Activated naive CD4-positive, alpha-beta T cell treated with Interleukin-2 at 50 U/mL for 16 hours (primary cell): Measurements from ENCODE around the gene COL24A1.
"Not testable (repeated sequence)": the region's sequence is repeated elsewhere in the genome, so short reads cannot be mapped to it uniquely, and the experiment has no call there.

Experiments
- DNase-seq: peaks from one replicate; pipeline ENCODE4 v3.0.0-alpha.2; 2020

COL24A1 gene

DNA sequence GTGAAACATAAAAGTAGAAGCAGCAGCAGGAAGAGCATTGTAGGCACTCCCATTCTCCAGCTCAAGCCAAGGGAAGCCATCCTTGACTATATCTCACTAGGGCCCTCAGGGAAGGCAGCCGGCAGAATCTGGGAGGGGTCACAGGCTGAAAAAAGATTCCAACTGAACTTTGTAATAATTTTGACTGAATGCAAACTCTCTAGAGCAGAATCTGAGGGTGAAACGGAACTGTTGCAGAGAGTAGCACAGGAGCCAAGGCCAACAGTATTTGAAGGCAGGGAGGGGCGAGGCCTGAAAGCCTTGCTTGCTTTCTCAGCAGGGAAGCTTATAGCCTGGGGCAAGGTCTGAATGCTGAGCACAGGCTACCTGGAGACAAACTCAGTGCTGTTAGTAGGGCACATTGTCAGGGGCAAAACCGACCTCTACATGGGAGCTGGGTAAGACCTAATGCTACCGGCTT, 180.6 kb downstream of the COL24A1 start:
- no peak for DNase-seq

DNA sequence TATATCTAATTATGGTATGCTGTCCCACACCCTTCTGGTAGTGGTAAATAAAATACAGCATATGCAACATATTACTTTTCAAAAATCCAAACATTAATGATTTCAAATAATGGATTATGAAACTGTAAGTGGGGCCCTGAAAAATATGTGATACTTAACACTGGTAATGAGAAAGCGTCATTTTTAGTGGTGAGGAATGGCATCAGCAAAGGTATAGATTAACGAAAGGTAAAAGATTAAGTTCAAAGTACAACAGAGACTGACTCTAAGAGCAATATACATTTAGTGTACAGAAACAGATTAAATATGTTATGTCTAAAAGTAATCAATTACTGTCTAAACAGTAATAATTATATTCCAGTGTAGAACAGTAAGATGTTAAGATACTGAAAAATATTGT, 194.1 kb downstream of the COL24A1 start:
- no peak for DNase-seq

DNA sequence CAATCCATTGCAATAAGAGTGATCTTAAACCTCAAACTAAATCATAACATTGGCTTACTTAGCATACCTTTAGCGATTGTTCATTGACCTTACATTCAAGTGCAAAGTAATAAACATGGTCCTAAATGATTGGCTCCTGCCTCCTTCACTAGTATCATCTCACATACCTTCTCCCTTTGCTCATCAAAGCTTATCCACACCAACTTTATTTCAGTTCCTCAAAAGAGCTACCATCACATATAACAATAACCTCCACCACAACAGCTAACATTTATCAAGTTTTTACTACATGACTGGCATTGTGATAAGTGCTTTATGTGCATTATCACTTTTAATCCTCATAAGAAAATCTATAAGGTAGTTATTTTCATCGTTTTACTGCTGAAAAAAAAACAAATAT, 198.8 kb downstream of the COL24A1 start:
- no peak for DNase-seq

DNA sequence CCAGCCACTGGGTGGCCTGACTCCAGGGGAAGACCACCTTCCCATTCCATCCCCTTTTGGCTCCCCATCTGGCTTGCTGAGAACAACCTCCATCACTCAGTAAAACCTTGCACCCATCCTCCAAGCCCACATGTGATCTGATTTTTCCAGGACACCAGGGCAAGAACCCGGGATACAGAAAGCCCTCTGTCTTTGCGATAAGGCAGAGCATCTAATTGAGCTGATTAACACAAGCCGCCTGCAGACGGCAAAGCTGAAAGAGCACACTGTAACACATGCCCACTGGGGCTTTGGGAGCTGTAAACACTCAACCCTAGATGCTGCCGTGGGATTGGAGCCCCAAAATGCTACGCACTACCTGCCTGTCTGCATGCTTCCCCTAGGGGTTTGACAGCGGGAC, 201.4 kb downstream of the COL24A1 start:
- not testable (repeated sequence) for DNase-seq

DNA sequence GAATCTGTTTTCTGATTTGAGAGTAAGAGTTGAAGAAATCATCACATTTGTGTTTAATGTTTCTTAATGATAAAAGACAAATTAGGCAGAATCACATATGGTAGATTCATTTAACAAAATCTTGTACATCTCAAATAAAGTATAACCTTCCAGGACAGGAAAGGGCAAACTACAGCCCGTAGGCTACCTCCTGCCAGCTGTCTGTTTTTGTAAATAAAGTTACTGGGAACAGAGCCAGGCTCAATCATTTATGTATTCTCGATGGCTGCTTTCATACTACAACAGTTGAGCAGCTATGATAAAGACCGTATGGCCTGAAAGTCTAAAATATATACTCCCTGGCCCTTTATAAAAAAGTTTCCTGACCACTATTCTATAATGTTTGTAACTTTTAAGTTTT, 204.1 kb downstream of the COL24A1 start:
- DNase-seq, result no peak

DNA sequence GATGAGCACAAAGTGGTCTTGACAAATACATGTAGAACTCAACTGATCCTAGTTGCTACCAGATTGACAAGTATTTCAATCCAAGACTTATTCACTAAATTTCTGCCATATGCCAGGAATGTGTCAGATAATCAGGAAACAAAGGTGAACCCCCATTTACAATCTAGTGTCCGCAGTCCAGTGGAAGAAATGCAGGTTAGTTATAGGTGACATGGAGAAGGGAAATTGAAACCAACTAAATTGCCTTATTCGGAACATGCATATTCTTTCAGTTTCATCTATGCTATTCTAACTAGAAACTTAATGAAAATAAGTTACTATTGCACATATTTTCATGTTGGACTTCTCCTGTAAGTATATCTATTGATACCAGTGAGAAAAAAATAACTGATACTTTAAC, 209.4 kb downstream of the COL24A1 start:
- DNase-seq, result no peak

DNA sequence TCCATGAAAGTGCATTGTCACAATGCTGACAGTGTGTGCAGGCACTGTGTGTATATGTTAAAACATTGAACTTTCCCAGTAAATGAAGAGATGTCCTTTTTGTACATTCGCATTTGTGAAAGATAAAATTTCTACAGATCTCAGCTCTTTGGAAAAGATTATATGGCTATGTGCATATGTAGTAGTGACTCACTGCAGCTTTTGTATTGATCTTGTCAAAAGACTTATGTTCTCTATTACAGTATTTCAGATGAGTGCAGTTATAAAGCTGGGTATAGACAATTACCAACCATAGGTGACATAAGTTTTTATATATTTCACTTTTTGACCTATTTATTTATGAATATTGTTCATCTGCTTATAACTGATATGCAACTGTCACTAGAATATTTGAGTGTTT, 212.6 kb downstream of the COL24A1 start:
- DNase-seq, result no peak

DNA sequence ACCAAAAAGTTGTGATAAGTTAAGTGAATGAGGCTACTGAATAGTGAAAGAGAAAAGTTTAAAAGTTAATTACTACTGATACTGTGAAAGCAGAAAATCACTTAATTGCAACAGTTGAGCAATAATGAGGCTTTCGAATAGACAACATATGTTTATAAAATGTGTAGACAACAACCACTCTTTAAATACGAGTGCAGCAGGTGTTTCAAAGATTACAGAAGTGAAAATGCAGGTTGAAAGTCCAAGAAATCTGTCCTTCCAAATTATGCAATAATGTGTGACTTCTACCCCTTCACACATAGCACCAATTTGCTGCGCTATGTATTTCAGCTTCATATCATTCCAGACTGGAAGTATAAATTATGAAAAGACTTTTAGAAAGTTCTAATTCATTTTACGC, 213.0 kb downstream of the COL24A1 start:
- no peak for DNase-seq

DNA sequence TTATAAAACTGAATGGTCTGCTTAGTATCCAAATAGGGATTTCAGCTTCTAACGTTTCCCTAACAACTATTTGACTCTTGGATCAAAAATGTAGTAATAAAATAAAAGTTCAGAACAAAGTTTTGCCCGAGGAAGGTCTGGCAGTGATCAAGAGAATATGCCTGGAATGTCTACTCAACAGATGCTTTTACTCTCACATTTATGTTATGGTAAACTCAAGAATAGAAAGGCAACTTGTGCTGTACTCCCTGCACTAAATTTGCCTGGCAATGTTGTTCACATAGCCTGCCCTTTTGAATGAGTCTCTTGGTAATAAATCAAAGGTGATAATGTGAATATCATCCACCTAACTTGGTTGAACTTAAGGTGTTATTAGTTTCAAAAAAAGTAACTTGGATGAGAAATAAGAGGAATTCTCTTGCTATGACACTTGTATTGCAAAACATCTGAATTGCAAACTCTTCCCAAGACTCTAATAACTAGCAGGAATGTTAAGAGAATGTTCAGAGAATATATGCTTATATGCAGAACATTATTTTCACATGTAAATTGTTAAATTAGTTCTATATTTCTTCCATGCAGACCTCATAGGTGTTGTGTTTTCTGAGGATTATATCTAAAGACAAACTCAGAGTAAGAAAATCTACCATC, 215.8 kb downstream of the COL24A1 start:
- no peak for DNase-seq

DNA sequence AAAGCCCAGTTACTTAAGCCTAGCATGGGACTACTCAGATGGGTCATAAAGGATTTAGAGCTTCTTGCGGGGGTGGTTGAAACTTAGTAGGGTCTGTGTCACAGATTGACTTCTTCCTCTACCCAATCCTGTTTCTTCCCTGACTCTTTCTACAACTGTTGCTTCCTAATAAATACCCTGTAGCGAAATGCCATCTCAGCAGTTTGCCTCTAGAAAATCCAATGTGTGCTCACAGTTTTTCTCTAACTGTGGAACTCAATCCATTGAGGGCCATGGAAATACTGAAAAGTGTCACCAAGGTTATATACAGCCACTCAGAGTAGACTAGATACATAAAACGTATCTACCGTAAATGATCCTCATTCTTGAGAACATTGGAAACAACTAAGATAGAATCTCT, 217.7 kb downstream of the COL24A1 start:
- no peak for DNase-seq

DNA sequence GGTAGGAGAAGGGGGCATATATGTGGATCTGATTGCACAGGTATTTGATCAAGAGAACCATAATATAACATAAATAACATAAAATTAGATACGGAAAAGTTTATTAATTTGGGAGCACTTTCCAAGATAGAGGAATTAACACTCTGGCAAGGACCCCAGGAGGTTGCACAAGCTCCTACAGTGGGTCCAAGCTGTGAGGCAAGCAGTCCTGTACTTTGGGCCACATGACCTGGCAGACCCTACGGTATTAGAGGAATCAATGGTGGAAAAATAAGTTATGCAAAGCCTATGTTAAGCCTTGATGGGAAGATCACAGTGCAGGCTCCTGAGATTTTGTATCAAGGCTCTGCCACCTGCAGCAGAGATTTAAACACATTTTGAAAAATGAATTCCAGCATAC, 220.1 kb downstream of the COL24A1 start:
- no peak for DNase-seq

DNA sequence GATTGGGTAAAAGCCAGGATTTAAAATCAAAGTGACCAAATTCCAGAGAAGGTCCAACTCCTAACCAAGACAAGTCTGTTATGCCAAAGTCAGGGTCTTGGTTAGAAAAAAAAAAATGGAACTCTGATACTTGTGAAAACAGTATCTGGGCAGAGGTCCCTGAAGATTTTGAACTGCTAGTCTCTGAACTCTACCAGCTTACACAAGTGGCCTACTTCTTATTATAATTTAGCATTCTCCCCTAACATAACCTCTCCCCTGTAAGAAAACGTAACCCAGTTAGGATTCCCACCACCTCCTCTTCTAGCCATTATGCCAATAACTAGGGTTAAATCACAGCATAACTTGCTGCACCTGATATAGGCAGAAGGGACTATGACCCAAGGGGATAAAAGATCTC, 220.5 kb downstream of the COL24A1 start:
- no peak for DNase-seq

DNA sequence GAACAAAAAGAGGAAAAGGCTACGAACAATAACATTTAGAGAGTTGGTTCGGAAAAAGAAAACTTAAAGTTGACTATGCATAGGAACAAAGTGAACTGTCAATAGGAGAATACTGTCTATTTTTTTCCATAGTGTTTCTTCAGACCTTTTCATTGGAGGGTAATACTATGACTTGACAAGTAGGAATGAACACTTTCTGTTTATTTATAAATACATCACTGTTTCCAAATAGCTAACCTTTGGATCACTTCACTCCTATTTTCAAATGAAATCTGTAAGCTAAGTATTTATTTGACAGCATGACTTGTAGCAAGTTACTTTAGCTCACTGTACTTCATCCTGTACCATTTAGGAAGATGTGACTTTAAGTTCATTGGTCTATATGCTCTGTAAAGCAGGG, 221.3 kb downstream of the COL24A1 start:
- DNase-seq, result no peak

DNA sequence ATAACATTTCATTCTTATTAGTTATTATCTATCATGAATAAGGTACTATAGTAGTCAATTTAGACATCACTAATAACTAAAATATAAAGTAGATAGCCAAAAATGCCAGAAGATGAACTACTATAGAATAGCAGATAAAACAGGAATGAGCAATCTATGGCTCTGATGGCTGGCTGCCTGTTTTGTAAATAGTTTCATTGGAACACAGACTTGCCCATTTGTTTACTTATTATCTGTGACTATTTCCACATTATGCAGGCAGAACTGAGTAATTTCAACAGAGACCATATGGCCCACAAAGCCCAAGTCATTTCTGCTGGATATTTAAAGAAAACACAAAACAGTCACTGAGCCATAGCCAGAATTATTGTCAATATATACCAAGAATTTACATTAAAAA, 222.1 kb downstream of the COL24A1 start:
- no peak for DNase-seq

DNA sequence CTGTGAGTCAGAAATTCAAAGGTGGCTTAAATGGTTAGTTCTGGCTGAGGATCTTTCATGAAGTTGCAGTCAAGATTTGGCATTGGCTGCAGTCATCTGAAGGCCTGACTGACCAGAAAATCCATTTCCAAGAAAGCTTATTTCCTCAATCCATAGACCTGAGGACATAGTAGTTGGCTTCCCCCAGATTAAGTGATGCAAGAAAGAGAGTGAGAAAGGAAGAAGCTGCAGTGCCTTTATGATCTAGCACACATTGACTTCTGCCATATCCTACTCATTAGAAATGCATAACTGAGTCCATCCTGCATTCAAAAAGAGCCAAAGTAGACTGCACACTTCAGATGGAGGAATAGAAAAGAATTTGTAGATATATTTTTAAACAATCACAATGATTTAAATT, 222.6 kb downstream of the COL24A1 start:
- no peak for DNase-seq

DNA sequence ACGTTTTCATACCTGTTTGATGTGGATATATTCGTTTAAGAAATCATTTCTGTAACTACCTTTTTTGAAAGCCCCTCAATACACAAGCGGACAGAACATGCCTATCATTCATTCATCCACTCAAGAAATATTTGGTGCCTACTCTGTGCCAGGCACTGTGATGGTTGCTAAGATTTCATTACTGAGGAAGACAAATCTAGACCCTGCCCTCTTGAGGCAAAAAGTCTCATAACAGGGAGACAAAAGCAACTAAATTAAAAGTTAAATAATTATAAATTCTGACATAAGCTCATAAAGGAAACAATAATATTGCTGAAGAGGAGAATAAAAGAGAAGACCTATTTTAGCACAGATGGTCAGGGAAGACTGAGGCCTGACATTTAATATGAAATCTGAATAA, 244.8 kb downstream of the COL24A1 start:
- no peak for DNase-seq

DNA sequence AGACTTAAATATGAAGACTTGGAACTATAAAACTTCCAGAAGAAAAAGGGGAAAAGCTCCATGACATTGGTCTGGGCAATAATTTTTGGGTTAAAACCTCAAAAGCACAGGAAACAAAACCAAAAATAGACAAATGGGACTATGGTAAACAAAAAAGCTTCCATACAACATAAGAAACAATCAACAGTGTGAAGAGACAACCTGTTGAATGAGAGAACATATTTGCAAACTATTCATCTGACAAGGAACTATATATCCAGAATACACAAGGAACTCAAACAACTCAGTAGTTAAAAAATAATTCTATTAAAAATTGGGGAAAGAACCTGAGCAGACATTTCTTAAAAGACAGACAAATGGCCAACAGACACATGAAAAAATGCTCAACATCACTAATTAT, 255.7 kb downstream of the COL24A1 start:
- no peak for DNase-seq

DNA sequence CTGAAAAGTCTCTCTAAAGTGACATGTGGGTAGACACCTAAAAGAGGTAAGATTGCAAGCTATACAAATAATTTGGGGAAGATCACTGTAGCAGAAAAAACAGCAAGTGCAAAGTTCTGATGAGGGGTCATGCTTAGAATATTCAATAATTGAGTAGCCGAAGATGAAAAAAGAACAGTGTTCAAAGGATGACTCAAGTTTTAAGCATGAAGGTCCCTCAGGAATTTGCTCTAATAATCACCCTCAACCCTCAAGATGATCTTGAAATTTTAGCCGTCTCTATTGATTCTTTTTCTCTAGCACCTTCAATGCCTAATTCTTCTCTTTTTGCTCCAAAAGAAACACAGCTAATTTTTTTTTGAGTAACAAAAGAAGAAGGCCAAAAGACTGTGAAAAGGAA, 257.7 kb downstream of the COL24A1 start:
- no peak for DNase-seq

DNA sequence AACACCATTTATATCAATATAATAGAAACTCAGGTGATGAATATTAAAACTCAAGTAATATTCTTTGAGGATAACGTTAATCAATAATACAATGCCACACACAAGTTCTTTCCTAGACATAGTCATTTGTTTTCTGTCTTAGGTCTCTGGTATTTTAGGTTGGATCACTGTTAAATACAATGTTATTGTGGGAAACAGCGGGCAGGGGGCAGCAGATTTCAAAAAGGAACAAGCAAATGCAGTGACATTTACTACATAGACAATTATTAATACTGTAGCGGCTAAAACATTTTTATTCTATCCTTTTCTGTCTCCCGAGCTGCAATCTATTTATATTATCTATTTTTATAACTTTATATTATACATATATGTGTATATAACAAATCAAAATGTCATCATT, 261.9 kb downstream of the COL24A1 start:
- DNase-seq, result no peak

DNA sequence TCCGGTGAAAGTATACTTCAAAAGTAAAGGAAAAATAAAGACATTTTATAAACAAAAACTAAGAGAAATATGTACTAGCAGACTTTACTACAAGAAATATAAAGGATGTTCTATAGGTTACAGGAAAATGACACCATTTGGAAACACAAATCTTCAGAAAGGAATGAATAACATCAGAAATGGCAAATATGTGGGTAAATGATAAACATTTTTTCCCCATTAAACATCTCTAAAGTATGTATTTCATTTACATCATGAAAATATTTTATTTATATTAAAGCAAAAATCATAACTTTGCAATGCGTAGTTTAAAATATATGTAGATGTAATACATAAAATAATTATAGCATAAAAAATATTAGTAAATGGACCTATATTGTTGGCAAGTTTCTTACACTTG, 264.2 kb downstream of the COL24A1 start:
- no peak for DNase-seq

DNA sequence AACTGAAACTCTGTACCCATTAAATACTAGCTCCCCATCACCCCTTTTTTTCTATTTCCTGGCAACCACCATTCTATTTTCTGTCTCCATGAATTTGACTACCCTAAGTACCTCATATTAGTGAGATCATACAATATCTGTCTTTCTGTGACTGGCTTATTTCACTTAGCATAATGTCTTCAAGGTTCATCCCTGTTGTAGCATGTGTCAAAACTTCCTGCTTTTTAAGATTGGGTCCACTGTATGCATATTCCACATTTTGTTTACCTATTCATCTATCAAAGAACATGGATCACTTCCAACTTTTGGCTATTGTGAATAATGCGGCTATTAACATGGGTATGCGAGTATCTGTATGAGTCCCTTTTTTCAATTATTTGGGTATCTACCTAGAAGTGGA, 266.7 kb downstream of the COL24A1 start:
- DNase-seq, result no peak

DNA sequence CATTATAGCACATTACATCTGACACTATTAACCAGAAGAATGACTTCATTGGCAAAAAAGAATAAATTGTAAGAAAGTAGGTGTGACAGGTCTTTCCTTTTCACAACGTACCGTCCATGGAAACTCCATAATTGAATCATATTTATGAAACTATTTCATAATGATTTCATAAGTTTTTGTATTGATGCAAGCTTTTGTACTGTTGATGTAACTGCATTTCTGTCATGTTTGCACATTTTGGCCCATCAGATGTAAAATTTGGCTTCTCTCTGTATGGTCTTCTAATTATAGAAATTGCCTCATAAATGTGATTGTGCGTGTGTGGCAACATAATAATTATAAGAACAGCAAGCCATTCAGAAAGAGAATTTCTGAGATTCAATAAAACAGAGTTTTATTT, 267.7 kb downstream of the COL24A1 start:
- no peak for DNase-seq

DNA sequence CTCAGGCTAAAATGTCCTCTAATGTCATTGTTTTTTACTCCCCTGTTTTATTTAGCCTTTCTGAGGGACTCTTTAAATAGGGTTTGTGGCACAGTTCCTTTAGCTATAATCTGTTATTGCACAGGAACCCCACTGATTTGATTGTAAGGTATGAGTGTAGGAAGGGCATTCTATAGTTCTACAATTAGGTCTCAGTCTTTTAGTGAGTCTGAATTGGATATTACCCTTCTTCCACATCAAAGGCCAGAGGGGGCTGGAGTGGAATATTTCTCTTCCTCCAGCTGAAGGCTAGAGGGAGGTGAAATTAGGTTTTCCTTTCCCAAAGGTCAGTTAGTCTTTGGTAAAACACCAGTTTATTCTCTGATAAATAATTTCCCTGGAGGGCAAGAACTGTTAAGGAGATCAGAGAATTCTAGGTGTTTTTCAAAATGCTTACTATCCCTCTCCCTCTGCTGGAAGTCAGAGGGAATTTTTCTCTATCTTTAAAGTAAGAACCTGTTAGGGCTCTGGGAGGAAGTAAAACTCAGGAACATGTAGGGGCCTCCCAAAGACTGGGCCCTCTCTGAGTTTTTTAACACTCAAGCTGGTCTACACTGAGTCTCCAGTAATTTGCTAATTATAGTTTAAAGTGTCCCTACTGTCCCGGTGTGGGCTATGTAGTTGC, 272.1 kb downstream of the COL24A1 start:
- no peak for DNase-seq

DNA sequence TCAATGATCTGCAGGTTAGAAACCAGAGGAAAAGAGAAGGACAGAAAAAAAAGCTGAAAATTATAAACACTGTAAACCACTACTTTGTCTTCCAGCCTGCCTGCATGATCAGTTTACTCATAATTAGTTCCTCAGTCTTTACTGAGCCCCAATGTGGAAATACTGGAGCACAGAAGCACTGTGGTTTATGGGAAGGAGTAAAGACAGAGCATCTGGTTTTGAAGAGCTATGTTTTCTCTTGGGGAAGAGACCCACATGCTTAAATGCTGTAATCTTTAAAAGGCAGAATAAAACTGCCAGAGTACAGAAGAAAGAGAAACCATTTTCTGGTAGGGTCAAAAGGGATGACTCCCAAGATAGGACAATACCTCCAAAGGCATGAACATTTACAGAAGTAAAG, 289.4 kb downstream of the COL24A1 start:
- no peak for DNase-seq

DNA sequence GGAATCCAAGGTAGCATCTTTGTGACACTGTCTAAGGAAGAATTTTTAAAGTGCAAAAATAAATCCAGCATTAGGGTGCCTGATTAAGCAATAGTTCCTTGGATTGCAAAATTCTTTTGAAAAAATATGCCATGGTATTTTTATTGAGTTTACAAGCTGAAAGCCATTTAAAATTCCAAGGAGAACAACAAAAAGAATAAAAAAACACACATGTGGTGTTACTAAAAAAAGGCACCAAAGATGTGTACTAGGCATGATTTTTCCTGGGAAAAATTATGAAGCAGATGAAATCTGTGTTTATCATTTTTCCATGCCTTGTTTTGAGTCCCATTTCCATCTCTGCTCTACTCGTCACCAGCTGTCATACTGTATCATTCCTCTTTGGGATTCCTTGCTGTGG, 291.4 kb downstream of the COL24A1 start:
- DNase-seq, result no peak
